GM19324 (cell line): ENCODE data around the gene SLC4A5.
"Not testable (repeated sequence)": the region's sequence is repeated elsewhere in the genome, so short reads cannot be mapped to it uniquely, and the experiment has no call there.

ENCODE experiments used
- ATAC-seq: cut with Tn5 transposase; IDR thresholded peaks from one replicate; pipeline ENCODE4 v1.9.1; 2021; ENCODE audit warnings: mild to moderate bottlenecking, moderate library complexity; ENCODE audit not compliant: unreplicated experiment, low FRiP score

The SLC4A5 gene

GRCh38 chr2:74244286-74244685, 98.9 kb downstream of the SLC4A5 start:
- no peak for ATAC-seq

- ATAC-seq = no peak
Observed at GRCh38 chr2:74242354-74243071, 100.7 kb downstream of the SLC4A5 start.

- no peak for ATAC-seq
Observed at GRCh38 chr2:74239346-74239745, 103.9 kb downstream of the SLC4A5 start.

GRCh38 chr2:74238879-74239278, 104.3 kb downstream of the SLC4A5 start:
- ATAC-seq = no peak

GRCh38 chr2:74235041-74235440, 108.2 kb downstream of the SLC4A5 start:
- no peak for ATAC-seq

- ATAC-seq = no peak
Observed at GRCh38 chr2:74233648-74234047, 109.6 kb downstream of the SLC4A5 start.

- no peak for ATAC-seq
Observed at GRCh38 chr2:74232426-74232825, 110.8 kb downstream of the SLC4A5 start.

- not testable (repeated sequence) for ATAC-seq
Observed at GRCh38 chr2:74229865-74230264, 113.4 kb downstream of the SLC4A5 start.

GRCh38 chr2:74228772-74229171, 114.4 kb downstream of the SLC4A5 start:
- no peak for ATAC-seq

GRCh38 chr2:74227646-74228045, 115.6 kb downstream of the SLC4A5 start:
- ATAC-seq = no peak

- no peak for ATAC-seq
Observed at GRCh38 chr2:74226648-74227213, 116.5 kb downstream of the SLC4A5 start.

- no peak for ATAC-seq
Observed at GRCh38 chr2:74225698-74226459, 117.3 kb downstream of the SLC4A5 start.

GRCh38 chr2:74223941-74224770, 119.1 kb downstream of the SLC4A5 start:
- ATAC-seq = no peak

GRCh38 chr2:74222300-74222650, 120.9 kb downstream of the SLC4A5 start:
- no peak for ATAC-seq

- ATAC-seq = no peak
Observed at GRCh38 chr2:74221604-74222299, 121.5 kb downstream of the SLC4A5 start.

- no peak for ATAC-seq
Observed at GRCh38 chr2:74221091-74221490, 122.1 kb downstream of the SLC4A5 start.

GRCh38 chr2:74219846-74220486, 123.2 kb downstream of the SLC4A5 start:
- ATAC-seq = no peak

- no peak for ATAC-seq
Observed at GRCh38 chr2:74216642-74217041, 126.6 kb downstream of the SLC4A5 start.

- ATAC-seq = not testable (repeated sequence)
Observed at GRCh38 chr2:74215771-74216170, 127.4 kb downstream of the SLC4A5 start.
